ENCODE results near the gene TKTL2. TPM values are rescaled to one million over a fixed set of nuclear protein-coding genes. Genes with fewer than 3 reads are reported as not detected.

Gene TKTL2, protein sequence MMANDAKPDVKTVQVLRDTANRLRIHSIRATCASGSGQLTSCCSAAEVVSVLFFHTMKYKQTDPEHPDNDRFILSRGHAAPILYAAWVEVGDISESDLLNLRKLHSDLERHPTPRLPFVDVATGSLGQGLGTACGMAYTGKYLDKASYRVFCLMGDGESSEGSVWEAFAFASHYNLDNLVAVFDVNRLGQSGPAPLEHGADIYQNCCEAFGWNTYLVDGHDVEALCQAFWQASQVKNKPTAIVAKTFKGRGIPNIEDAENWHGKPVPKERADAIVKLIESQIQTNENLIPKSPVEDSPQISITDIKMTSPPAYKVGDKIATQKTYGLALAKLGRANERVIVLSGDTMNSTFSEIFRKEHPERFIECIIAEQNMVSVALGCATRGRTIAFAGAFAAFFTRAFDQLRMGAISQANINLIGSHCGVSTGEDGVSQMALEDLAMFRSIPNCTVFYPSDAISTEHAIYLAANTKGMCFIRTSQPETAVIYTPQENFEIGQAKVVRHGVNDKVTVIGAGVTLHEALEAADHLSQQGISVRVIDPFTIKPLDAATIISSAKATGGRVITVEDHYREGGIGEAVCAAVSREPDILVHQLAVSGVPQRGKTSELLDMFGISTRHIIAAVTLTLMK
- under 1 TPM in 1 of 4 donors, not detected in 3; 0.08 TPM for polyA plus RNA-seq (ENCODE audit: insufficient read length in 4 of 4)

DNA sequence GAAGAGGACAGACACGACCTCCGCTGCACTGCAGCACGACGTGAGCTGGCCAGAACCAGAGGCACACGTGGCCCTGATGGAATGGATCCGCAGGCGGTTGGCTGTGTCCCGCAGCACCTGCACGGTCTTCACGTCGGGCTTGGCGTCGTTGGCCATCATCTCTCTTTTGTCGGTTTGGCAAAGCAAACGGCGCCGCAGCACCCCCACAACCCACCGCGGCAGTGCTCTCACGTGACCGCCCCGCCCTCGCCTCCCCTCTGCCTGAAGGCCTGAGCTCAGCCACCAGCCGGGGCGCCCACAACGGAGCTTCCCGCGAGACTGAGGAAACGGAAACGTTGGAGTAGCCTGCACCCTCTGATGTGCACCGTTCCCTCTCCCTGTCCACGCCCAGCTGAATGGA lies at the start of gene TKTL2:
Gene TKTL2, minus strand, starts transcription at position 179 of the 400 bp plus-strand sequence. Its CDS starts 20 bp downstream, at position 159.
- no peak for DNase-seq (ENCODE audit: low read depth in 4 of 4, low spot score in 2 of 4)

GRCh38 chr4:163515198-163515597 lies 41.6 kb upstream of the TKTL2 start:
- DNase-seq (ENCODE audit: low read depth in 4 of 4, low spot score in 2 of 4) = no peak

GRCh38 chr4:163505374-163505773 lies 31.8 kb upstream of the TKTL2 start:
- DNase-seq (ENCODE audit: low read depth in 4 of 4, low spot score in 2 of 4) = no peak

GRCh38 chr4:163500586-163500985 lies 27.0 kb upstream of the TKTL2 start:
- no peak for DNase-seq (ENCODE audit: low read depth in 4 of 4, low spot score in 2 of 4)

- DNase-seq (ENCODE audit: low read depth in 4 of 4, low spot score in 2 of 4) = no peak
Observed at GRCh38 chr4:163495900-163496299, 22.3 kb upstream of the TKTL2 start.

- peak; percentile 78 to 88 (median 82) for DNase-seq (ENCODE audit: low read depth in 4 of 4, low spot score in 2 of 4)
Observed at GRCh38 chr4:163494360-163495241, 21.0 kb upstream of the TKTL2 start, which contains the start of gene TMA16. TMA16 (plus strand) TSS chr4:163494690; CDS start chr4:163494802, 112 bp downstream.

- DNase-seq (ENCODE audit: low read depth in 4 of 4, low spot score in 2 of 4) = no peak
Observed at GRCh38 chr4:163493643-163494359, 20.2 kb upstream of the TKTL2 start.

DNA sequence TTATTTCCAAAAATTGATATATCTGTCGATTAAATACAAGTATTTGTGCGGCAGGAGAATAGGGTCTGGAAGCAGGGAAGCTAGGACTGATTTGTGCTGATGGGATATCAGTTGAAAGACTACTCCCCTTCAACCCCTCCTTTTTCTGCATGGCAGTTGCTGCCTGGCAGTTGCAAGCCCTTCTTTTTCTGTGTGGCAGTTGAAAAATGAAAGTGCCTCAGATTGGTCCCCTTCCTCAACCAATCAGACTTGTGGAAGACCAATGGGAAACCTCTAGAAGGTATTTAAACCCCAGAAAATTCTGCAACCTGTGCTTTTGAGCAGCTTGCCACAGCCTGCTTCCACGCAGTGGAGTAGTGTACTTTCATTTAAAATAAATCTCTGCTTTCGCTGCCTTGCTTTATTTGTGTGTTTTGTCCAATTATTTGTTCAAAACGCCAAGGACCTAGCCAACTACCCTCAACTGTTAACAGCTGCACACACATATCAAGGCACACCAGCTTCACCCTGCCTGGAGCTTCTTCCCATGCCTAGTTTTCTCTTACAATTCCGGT lies 19.5 kb upstream of the TKTL2 start:
- DNase-seq (ENCODE audit: low read depth in 4 of 4, low spot score in 2 of 4) = no peak

DNA sequence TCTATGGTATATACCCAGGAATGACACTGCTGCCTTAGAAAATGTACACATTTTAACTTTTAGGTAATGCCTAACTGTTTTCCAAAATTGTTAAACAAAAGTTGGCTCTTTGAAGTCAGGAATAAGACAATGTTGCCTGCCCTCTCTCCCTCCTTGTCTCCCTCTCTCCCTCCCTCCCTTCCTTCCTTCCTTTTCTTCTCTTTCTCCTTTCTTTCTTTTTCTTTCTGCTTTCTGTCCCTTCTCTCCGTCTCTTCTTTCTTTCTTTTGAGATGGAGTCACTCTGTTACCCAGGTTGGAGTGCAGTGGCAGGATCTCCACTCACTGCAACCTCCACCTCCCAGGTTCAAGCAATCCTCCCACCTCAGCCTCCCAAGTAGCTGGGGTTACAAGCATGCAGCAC lies 16.4 kb upstream of the TKTL2 start:
- DNase-seq (ENCODE audit: low read depth in 4 of 4, low spot score in 2 of 4) = no peak

GRCh38 chr4:163486321-163486720 lies 12.8 kb upstream of the TKTL2 start:
- DNase-seq (ENCODE audit: low read depth in 4 of 4, low spot score in 2 of 4) = no peak

DNA sequence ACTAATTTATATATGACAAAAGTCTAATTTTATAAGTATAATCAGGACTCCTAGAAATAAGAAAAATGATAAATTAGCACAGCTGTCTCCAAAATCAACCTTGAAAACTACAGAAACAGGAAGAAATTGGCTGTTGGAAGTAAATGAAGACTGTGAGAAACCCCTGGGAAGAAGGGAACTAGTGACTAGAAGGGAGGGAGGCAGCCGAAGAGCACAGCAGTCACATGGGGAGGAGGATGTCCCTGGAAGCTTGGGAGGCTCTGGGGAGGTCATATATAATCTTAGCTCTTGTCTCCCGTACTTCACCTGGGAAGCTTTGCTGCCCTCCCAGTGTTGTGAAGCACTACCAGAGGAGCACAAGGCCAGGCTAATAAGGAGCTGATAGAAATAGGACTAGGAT lies 12.0 kb upstream of the TKTL2 start:
- DNase-seq (ENCODE audit: low read depth in 4 of 4, low spot score in 2 of 4) = no peak

DNA sequence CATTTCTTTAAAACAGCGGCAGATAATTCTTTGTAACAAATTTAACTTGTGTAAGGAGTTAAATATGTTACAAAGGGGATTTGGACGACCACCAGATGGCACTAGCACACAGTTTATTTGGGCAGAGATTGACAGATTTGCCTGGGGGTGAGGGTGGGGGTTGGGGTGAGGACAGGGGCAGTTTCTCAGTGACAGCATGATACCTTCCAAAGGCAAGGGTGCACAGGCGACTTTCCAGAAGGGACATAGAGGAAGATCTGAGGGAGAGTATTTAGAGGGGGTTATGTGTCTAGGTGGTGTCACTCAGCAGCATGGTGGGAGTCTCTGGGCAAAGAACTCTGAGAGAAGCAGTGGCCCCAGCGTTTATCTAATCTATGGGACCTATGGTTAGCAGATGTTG lies 11.4 kb upstream of the TKTL2 start:
- DNase-seq (ENCODE audit: low read depth in 4 of 4, low spot score in 2 of 4) = peak in 1 of 4 donors; percentile 43

GRCh38 chr4:163482190-163482589 lies 8.6 kb upstream of the TKTL2 start:
- DNase-seq (ENCODE audit: low read depth in 4 of 4, low spot score in 2 of 4) = no peak

- DNase-seq (ENCODE audit: low read depth in 4 of 4, low spot score in 2 of 4) = no peak
Observed at GRCh38 chr4:163476761-163477438, 3.3 kb upstream of the TKTL2 start.

- DNase-seq (ENCODE audit: low read depth in 4 of 4, low spot score in 2 of 4) = no peak
Observed at GRCh38 chr4:163474027-163474426, 473 bp upstream of the TKTL2 start.

DNA sequence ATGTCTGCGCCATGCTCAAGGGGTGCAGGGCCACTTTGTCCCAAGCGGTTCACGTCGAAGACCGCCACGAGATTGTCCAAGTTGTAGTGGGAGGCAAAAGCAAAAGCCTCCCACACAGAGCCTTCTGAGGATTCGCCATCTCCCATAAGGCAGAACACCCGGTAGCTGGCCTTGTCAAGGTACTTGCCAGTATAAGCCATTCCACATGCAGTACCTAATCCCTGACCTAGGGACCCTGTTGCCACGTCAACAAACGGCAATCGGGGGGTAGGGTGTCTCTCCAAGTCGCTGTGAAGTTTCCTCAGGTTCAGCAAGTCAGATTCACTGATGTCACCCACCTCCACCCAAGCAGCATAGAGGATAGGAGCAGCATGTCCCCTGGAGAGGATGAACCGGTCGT lies 424 bp downstream of the TKTL2 start:
- no peak for DNase-seq (ENCODE audit: low read depth in 4 of 4, low spot score in 2 of 4)

DNA sequence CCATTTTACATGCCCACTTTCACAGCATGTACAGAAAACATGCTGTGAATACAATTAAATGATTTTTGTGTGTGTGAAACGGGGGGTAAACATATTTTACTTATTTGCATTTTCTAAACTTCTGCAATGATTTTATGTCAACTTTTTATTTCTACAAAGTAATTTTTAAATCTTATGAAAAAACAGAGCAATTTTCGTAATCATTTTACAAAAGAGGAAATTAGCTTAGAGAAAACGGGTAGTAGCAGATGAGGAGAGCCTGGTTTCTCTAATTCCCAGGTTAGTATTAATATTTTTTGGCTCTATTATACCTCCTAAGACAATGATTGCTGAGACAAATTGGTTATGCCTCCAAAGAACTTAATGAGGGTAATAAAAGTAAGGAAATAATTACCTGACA lies 3.2 kb downstream of the TKTL2 start:
- no peak for DNase-seq (ENCODE audit: low read depth in 4 of 4, low spot score in 2 of 4)

DNA sequence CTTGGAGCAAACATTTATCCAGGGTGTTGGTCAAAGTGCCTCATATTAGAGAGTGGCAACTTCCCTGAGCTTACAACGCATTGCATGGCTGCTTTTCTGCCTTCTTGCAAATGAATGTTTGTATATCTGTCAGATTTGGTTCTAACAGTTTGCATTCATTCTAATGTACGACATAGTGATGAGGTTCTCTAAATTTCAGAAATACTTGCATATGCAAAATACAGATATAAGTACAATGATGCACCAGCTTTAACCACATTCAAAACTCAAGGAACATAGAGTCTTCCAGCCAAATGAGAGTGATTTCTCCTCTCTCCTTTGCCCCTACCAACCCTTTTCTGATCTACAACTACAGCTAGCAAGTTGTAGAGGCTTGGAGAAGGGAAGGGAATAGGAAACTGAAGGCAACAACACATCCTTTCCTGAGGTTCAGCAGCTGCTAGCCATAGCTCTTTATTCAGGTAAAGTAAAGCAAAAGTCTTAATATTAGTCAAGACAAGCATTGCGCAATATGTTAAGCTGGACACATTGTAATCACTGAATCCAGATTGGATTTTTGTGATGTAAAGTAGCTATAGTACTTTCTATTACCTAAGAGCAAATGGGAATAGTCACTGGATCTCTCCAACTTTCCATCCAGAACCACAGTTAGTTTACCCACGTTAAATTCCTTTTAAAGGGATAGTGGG lies 6.3 kb downstream of the TKTL2 start:
- DNase-seq (ENCODE audit: low read depth in 4 of 4, low spot score in 2 of 4) = no peak

DNA sequence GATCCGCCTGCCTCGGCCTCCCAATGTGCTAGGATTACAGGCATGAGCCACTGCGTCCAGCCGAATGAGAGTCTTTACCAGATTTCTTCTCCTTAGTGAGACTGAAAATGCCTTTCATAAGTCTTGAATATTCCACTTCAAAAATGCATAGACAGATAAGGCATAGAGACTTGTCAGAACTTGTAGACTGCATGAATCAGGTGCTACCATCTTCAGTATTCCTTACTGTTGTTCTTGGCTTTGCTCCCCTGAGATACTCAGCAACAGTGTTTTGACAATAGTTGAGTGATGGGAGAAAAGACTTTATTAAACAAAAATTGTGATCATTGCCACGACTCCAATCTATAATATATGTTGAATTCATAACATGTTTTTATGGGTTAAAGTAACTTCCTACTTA lies 11.0 kb downstream of the TKTL2 start:
- DNase-seq (ENCODE audit: low read depth in 4 of 4, low spot score in 2 of 4) = no peak

Data from left renal cortex interstitium (tissue), 4 donors.